ENCODE measurements around the gene FBXW9. TPM values are rescaled to one million over a fixed set of nuclear protein-coding genes. Genes with fewer than 3 reads are reported as not detected.

Gene FBXW9
- total and polyA plus RNA-seq, 2 of the 8 experiments (the other 6 are each of a cell fraction or from before 2014, with no cell fraction given), result 10.8 to 30.1 TPM

- TF ChIP-seq CHD7 (IDR thresholded peaks at IDR 0.05; ENCODE audit: insufficient replicate concordance, low read length), result no peak
- no peak for TF ChIP-seq BRCA1 (IDR thresholded peaks at IDR 0.05; ENCODE audit: low read depth, low read length)
- no peak for TF ChIP-seq MAFK (IDR thresholded peaks at IDR 0.05; ENCODE audit: low read depth, low read length)
Observed at GRCh38 chr19:12667731-12668302, 28.6 kb downstream of the FBXW9 start (continued).

Data from H1 (cell line).